Large intestine (tissue), 3 donors: ENCODE measurements around the gene EHD3. TPM values are rescaled to one million over a fixed set of nuclear protein-coding genes. Genes with fewer than 3 reads are reported as not detected.

ENCODE experiments used
- DNase-seq, 2 donors: peaks; one replicate each; pipeline versions ENCODE4 v3.0.0 to v3.0.0-alpha.2; 2013
- H3K27ac ChIP-seq: one replicate; pipeline ENCODE4 v1.5.1; 2013; ENCODE audit warnings: low read length
- H3K27me3 ChIP-seq: 2 replicates; pipeline ENCODE4 v1.6.1; 2013; ENCODE audit warnings: low read length; ENCODE audit not compliant: control insufficient read depth, insufficient read depth
- H3K36me3 ChIP-seq: 2 replicates; pipeline ENCODE4 v1.6.1; 2013; ENCODE audit warnings: low read length; ENCODE audit not compliant: control insufficient read depth, insufficient read depth
- H3K4me1 ChIP-seq: one replicate; pipeline ENCODE4 v1.6.1; 2013; ENCODE audit warnings: low read length; ENCODE audit not compliant: control insufficient read depth, insufficient read depth
- H3K4me3 ChIP-seq: one replicate; pipeline ENCODE4 v1.5.1; 2013; ENCODE audit warnings: low read length
- H3K9me3 ChIP-seq: one replicate; pipeline ENCODE4 v1.6.1; 2013; ENCODE audit warnings: mild to moderate bottlenecking, low read depth, low read length, moderate library complexity; ENCODE audit not compliant: control insufficient read depth
- WGBS: methylation state at CpG from one replicate; pipeline ENCODE4 v1.1.5; 2013; ENCODE audit warnings: low lambda C conversion rate; ENCODE audit not compliant: insufficient coverage; 5-methylcytosine and 5-hydroxymethylcytosine counted together
- polyA plus RNA-seq: library from polyadenylated mRNA; unstranded; fragments of 120-200 nt; gene quantifications from one replicate; pipeline ENCODE4 v1.2.1, GENCODE V29; 2013

Gene EHD3
- polyA plus RNA-seq, 1 donor: 3.9 TPM

DNA sequence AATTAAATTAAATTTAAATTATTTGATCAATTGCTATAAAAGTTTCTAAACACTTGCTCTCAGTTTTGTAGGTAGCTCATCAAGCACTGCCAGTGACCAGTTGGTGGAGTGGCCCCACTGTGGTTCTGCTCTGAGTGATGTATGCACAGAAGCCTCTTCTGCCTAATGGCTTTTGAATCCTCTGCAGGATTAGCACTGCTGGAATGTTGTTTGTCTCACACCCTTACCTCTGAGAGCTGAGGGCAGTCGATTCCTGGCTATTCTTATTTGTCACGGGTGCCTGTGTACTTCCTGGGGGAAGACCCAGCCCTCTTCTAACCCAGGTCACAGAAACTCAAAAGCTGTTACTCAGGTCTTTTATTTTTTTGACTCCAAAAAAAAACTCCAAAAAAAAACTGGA is 26.2 kb upstream of the EHD3 start:
- Histone ChIP-seq H3K4me1 (no peaks in the 10 kb centered on the region), H3K4me3 (no peak overlapping the region), H3K36me3 (no peaks in the 10 kb centered on the region), H3K9me3 (no peaks in the 10 kb centered on the region), H3K27me3 (peaks cover 5% of the 10 kb centered on the region), H3K27ac (no peak overlapping the region)
- no peak for DNase-seq
- 18% methylated on average over 2 of the region's 2 CpGs for WGBS

DNA sequence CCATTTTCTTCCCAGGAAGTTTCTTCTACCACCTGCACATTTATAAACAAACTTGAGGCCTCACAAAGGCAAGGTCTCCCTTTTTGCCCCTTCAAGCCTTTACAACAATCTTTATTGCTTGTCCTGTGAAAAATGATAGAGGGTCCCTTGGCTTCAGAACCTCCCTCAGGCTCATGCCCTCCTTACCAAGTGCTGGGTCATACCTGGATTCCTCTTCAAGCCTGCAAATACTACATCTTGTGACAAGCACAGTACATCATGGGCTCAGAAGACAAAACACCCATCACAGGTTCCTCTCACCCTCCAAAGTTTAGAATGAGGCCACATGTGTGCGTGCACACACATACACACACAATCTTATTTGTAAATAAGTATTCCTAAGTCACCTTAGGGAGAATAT is 25.7 kb upstream of the EHD3 start:
- H3K36me3 ChIP-seq: no peaks in the 10 kb centered on the region

DNA sequence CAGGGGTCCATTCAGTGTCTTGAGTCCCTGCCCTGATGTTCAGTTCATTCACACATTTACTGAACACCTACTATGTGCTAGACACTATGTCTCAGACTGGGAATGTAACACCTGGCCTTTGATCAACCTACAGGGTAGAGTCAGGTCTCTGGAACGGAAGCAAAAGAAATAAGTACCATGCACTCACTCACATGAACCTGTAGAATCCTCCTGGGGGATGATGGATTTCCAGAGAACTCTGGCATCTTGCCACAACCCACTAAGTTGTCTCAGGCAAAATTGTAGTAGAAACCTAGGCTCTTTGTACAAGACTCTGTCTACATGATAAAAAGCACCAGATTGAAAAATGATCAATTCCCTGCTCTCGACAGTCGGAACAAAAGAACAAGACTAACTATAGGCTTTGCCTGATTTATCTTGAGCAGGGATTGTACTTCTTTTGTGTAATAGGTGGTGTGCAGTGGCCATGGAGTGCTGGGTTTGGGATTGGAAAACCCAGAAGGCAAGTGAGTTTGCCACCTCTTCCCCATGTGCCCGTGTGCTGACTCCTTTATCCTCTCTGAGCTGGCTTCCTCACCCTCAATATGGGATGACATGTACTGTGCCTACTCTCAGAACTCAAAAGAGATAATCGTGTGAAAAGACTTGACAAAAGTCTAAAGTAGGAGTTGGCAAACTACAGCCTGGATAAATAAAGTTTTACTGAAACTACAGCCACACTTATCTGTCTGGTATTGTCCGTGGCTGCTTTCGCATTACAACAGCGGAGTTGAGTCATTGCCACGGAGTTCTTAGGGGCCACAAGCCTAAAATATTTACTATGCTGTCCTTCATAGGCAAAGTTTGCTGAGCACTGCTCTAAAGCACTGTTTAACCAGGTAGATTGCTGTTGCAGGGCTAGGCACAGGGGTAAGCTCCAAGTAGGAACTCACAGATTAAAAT is 21.0 kb upstream of the EHD3 start:
- no peak overlapping the region for H3K4me3 ChIP-seq
- H3K4me1 ChIP-seq: no peaks in the 10 kb centered on the region
- no CpG with 5 or more reads among the region's 9 CpGs for WGBS
- H3K36me3 ChIP-seq: no peaks in the 10 kb centered on the region
- no peak for DNase-seq
- no peaks in the 10 kb centered on the region for H3K27me3 ChIP-seq
- H3K27ac ChIP-seq: no peak overlapping the region
- H3K9me3 ChIP-seq: no peaks in the 10 kb centered on the region

More for the DNA sequence above, 25.7 kb upstream of the EHD3 start:
- Histone ChIP-seq H3K9me3 (no peaks in the 10 kb centered on the region), H3K4me3 (no peak overlapping the region), H3K27me3 (peaks cover 4% of the 10 kb centered on the region), H3K4me1 (no peaks in the 10 kb centered on the region), H3K27ac (no peak overlapping the region)
- DNase-seq: no peak
- no CpG with 5 or more reads among the region's 1 CpG for WGBS

DNA sequence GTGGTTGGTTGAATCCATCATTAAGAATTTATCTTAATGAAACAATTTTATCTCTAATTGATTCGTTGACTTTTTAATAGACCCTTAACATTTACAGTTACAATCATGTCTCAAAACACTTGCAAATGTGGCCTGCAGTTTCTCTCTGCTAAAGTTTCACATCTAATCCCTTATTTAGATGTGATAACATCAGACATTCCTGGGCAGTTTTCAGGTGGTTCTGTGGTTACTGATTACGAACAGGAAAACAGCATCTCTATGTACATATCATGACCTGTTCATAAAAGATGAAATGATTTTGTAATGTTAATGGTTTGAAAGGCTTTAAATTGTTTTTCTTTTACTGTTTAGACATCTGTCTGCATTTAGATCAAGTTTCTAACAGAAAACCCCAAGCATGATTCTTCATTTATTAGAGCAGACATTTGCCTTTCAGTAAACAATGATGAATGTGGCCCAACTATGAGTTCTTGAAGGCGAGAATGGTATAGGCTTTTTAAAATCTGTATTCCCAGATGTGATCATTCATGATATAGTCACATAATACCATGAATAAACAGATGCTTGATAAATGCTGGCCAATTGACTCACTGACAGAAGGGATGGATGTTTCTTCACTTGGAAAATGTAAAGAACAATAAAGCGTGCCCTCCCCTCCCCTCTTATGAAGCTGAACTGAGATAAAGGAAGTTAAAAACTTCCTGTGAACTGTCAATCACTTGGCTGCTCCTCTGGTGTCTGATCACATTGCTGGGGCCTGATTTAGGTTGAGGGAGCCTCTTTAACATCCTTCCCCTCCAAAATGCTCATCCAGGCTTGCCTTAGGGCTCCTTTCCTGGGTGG is 20.1 kb upstream of the EHD3 start:
- 43% methylated on average over 1 of the region's 4 CpGs for WGBS
- no peaks in the 10 kb centered on the region for H3K27me3 ChIP-seq
- no peak overlapping the region for H3K4me3 ChIP-seq
- no peak for DNase-seq
- no peaks in the 10 kb centered on the region for H3K4me1 ChIP-seq
- no peaks in the 10 kb centered on the region for H3K36me3 ChIP-seq
- H3K9me3 ChIP-seq: no peaks in the 10 kb centered on the region
- no peak overlapping the region for H3K27ac ChIP-seq

DNA sequence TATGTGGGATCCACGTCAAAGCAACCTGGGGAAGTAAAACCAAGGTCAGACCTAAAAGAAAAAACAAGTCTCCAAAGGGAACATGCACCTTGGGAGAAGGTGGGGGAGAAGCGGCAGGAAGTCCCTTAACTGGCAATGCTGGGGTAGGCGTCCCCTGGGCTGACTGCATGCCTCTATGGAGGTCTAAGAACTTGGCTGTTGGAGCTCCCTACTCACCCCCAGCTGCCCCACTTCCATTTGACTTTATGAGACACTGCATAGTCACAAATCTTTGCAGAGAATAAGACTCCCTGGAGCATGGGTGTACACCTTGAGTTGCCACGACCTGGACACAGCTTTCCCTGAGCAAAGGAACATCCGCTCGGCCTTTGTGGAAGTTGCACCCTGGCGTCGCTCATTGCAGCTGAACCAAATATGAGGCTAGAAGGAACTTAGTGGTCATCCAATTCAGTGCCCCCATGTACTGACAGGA is 19.5 kb upstream of the EHD3 start:
- WGBS: no CpG with 5 or more reads among the region's 8 CpGs
- no peaks in the 10 kb centered on the region for H3K4me1 ChIP-seq
- H3K27me3 ChIP-seq: no peaks in the 10 kb centered on the region
- no peaks in the 10 kb centered on the region for H3K9me3 ChIP-seq
- no peak overlapping the region for H3K27ac ChIP-seq
- H3K4me3 ChIP-seq: no peak overlapping the region
- H3K36me3 ChIP-seq: no peaks in the 10 kb centered on the region
- no peak for DNase-seq

DNA sequence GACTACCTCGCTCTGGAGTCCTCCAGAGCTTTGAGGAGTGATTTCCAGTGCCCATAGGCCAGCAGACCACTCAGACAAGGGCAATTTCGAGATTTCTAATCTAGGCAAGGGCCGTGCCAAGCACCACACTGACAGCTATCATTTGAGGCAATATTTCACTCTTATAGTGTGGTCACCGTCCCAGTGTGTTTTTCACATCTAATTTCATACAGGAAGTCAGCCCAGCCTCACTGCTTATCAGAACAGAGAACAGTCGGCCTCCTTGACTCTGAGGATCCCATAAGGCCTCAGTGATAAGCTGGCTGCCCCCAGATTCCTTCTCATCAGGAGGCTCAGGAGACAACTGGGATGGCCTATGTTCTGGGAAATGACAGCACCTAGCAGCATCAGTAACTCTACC is 17.2 kb upstream of the EHD3 start:
- Histone ChIP-seq H3K4me3 (no peak overlapping the region), H3K9me3 (no peaks in the 10 kb centered on the region), H3K27ac (no peak overlapping the region), H3K4me1 (no peaks in the 10 kb centered on the region), H3K36me3 (no peaks in the 10 kb centered on the region), H3K27me3 (no peaks in the 10 kb centered on the region)
- DNase-seq: no peak
- no CpG with 5 or more reads among the region's 5 CpGs for WGBS

DNA sequence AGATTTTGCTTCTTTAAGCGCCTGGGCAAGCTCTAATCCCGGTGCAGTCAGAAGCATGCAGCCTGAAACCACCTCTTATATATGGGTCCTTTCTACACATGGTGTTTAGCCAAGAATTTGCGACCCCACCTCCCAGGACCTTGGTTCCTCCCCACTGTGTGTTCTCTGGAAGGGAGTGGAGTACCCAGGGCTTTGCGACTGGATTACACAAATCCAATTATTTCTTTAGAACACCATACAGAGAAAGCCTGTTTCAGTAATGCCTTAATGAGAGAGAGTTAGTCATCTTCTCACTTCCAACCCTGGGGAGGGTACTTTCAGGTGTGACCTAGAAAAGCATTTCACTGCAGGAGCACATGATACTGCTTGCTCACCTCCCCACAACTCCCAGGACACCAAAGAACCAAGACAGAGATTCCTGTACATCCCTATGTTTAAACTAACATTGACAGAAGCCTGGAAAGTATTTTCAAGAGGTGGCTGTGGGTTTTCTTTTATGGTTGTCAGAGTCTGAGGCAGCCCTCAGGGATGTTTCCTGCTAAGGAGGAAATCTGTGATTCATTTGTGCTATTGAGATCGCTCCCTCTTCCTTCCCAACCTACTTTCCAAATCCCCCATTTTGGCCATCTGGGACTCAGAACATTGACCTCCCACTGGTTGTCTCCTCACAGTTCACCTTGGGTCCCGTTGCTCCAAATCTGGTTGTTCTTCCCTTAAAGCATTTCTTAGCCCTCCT is 16.3 kb upstream of the EHD3 start, which contains the start of gene CAPN14:
Gene CAPN14 (minus strand): TSS at position 51 of the 736 bp plus-strand sequence. CDS start 12,068 bp downstream, outside the sequence.
- WGBS: no CpG with 5 or more reads among the region's 6 CpGs
- H3K27ac ChIP-seq: no peak within 1 kb of the TSS
- DNase-seq: no peak
- no peaks in the 10 kb centered on the region for H3K4me1 ChIP-seq
- H3K9me3 ChIP-seq: no peaks in the 10 kb centered on the region
- H3K27me3 ChIP-seq: peaks cover 2% of the 10 kb centered on the region
- H3K36me3 ChIP-seq: no peaks in the 10 kb centered on the region
- H3K4me3 ChIP-seq: no peak within 1 kb of the TSS

DNA sequence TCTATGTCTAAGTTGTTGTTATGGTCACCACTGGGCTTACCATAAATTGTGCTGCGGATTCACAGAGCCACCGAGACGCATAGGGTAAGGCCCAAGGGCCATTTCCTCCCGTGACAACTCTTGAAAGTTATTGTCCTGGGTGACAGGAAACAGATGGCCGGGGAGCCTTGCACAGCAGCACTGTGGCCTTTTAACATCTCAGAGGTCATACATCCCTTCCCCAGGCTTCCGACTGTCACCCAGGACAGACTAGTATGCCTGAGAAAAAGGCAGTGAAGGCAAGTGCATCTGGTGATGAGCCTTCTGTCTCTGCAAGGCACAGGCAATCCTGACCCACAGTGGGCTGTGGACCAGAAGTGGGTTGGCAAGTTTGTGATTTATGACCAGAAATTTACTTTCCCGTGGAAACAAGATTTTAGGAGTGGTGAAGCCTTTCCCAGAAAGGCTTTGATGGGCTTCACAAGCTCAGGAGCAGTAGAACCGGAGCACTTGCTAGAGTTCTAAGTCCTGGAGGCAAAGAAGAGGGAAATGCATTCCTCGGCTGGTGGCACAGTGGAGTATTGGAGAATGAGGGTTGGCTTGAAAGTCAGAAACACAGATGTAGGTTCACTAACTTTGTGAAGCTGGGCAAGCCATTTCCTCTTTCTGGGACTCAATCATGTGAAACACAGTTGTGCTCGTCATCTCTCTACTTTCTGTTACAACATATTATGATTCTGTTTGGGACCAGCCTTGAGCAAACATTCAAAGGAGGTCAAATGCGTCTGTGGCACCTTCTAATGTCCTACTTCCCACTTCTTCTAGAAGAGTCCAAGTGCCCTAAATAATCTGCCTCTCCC is 14.6 kb upstream of the EHD3 start:
- H3K27me3 ChIP-seq: peaks cover 2% of the 10 kb centered on the region
- 61% methylated on average over 3 of the region's 11 CpGs for WGBS
- H3K4me3 ChIP-seq: no peak overlapping the region
- H3K36me3 ChIP-seq: no peaks in the 10 kb centered on the region
- no peaks in the 10 kb centered on the region for H3K9me3 ChIP-seq
- no peaks in the 10 kb centered on the region for H3K4me1 ChIP-seq
- no peak for DNase-seq
- no peak overlapping the region for H3K27ac ChIP-seq

DNA sequence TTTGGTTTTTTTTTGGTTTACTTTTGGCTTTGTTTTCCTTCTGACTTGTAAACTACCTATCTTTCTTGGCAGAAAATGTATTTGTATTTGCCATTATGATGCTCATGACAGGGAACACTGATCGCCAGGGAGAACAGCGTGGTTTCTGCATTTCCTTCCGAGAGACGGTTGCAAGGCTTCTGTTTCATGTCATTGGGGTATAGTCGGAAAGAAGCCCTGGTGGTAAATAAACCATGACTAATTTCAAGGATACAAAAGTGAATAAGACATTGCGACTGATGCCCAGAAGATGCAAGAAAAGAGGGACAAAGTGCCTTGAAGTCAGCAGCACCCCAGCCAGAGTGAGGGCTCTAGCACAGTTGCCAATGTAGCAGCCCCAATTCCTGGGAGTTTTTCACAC is 12.4 kb upstream of the EHD3 start:
- no peak for DNase-seq
- no peak overlapping the region for H3K4me3 ChIP-seq
- H3K27me3 ChIP-seq: peaks cover 2% of the 10 kb centered on the region
- H3K4me1 ChIP-seq: no peaks in the 10 kb centered on the region
- H3K9me3 ChIP-seq: no peaks in the 10 kb centered on the region
- 80% methylated on average over 1 of the region's 6 CpGs for WGBS
- H3K27ac ChIP-seq: no peak overlapping the region
- H3K36me3 ChIP-seq: no peaks in the 10 kb centered on the region
